Nucleus accumbens (tissue), 56 donors: ENCODE data around the gene KDM4B.
A peak's percentile ranks its signal among the peaks of the same experiment; 100 is the strongest.

ENCODE experiments used
- DNase-seq, 56 donors: peaks; one replicate each; lab custom pipeline; 2025; lab: John Stamatoyannopoulos, UW

KDM4B gene

GRCh38 chr19:5143471-5144411 lies 174.8 kb downstream of the KDM4B start:
- DNase-seq, result no peak

- DNase-seq, result no peak
Measured at GRCh38 chr19:5144545-5145179, 175.7 kb downstream of the KDM4B start.

GRCh38 chr19:5145521-5146511 lies 176.9 kb downstream of the KDM4B start:
- DNase-seq, result no peak

- no peak for DNase-seq
Measured at GRCh38 chr19:5147074-5147977, 178.4 kb downstream of the KDM4B start.

- peak in 26 of 56 donors; percentile 3 to 66 (median 25) for DNase-seq
Measured at GRCh38 chr19:5147978-5148793, 179.3 kb downstream of the KDM4B start.

GRCh38 chr19:5148794-5149190 lies 179.9 kb downstream of the KDM4B start:
- no peak for DNase-seq

- no peak for DNase-seq
Measured at GRCh38 chr19:5149508-5149907, 180.6 kb downstream of the KDM4B start.

GRCh38 chr19:5149932-5150901 lies 181.3 kb downstream of the KDM4B start:
- no peak for DNase-seq

- no peak for DNase-seq
Measured at GRCh38 chr19:5150902-5151741, 182.2 kb downstream of the KDM4B start.

GRCh38 chr19:5152013-5152763 lies 183.3 kb downstream of the KDM4B start:
- DNase-seq, result no peak

- no peak for DNase-seq
Measured at GRCh38 chr19:5152767-5153532, 184.0 kb downstream of the KDM4B start.

- DNase-seq, result no peak
Measured at GRCh38 chr19:5153601-5154128, 184.8 kb downstream of the KDM4B start.

- DNase-seq, result peak in 3 of 56 donors; percentile 4 to 28 (median 10)
Measured at GRCh38 chr19:5154129-5154798, 185.4 kb downstream of the KDM4B start.

- DNase-seq, result no peak
Measured at GRCh38 chr19:5154799-5155426, 186.0 kb downstream of the KDM4B start.
